A204.1 (cell line): Measurements from ENCODE around the gene CEP70.
A peak's percentile ranks its signal among the peaks of the same experiment; 100 is the strongest.
"Not testable (repeated sequence)": the region's sequence is repeated elsewhere in the genome, so short reads cannot be mapped to it uniquely, and the experiment has no call there.

ENCODE experiments used
- FAIRE-seq: peaks from 2 replicates; lab custom pipeline; 2012; peaks lifted over from hg19 to GRCh38; lab: Jason Lieb, UNC

CEP70 gene

GRCh38 chr3:138507524-138507923 lies 86.5 kb downstream of the CEP70 start:
- FAIRE-seq, result no peak

DNA sequence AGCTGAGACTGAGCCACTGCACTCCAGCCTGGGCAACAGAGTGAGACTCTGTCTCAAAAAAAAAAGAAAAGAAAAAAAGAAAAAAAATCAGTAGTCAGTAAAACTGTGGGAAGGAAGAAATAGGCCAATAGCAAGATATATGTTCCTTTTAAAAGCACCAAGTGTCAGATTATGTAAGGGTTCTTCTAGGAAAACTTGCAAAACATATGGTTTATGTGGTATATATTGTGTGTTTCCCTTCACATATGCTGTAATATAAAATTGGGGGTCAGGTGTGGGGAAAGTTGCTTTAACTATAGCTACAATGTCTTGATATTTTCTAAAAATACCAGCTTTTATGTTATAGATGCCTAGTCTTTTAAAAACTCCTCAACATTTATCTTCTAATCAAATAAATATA lies 95.1 kb downstream of the CEP70 start:
- FAIRE-seq, result no peak

GRCh38 chr3:138497851-138498250 lies 96.2 kb downstream of the CEP70 start:
- FAIRE-seq, result no peak

DNA sequence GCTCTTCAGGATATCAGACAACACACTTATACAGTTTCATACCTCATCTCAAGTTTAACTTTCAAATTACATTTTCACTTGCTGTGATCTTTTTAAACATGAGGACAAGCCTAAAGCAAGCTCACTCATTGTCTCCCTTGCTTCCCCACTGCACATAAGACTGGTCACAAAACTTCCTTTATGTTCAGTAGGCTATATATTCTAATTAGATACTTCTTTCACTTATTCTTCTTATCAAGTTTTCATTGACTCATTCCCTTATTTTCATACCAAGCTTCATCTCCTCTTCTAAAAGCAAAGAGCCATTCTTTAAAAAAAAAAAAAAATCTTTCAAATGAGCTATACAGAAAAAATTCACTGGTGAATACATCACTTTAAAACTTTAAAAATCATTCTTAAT lies 97.0 kb downstream of the CEP70 start:
- peak; percentile 57 for FAIRE-seq

- FAIRE-seq, result no peak
These were observed 97.6 kb downstream of the CEP70 start for GRCh38 chr3:138496436-138496835.

- FAIRE-seq, result not testable (repeated sequence)
These were observed 98.4 kb downstream of the CEP70 start for GRCh38 chr3:138495638-138496037.

GRCh38 chr3:138494607-138494929 lies 99.5 kb downstream of the CEP70 start:
- FAIRE-seq, result no peak

GRCh38 chr3:138493804-138494606 lies 100.1 kb downstream of the CEP70 start:
- no peak for FAIRE-seq

GRCh38 chr3:138492980-138493675 lies 100.9 kb downstream of the CEP70 start:
- FAIRE-seq, result no peak

- no peak for FAIRE-seq
These were observed 102.1 kb downstream of the CEP70 start for GRCh38 chr3:138491971-138492370.

GRCh38 chr3:138486580-138486979 lies 107.5 kb downstream of the CEP70 start:
- not testable (repeated sequence) for FAIRE-seq

DNA sequence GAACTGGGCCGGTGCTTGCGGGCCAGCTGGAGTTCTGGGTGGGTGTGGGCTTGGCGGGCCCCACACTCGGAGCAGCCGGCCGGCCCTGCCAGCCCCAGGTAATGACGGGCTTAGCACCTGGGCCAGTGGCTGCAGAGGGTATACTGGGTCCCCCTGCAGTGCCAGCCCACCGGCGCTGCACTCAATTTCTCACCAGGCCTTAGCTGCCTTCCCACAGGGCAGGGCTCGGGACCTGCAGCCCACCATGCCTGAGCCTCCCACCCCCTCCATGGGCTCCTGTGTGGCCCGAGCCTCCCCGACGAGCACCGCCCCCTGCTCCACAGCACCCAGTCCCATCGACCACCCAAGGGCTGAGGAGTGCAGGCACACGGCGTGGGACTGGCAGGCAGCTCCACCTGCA lies 109.4 kb downstream of the CEP70 start:
- FAIRE-seq, result not testable (repeated sequence)

DNA sequence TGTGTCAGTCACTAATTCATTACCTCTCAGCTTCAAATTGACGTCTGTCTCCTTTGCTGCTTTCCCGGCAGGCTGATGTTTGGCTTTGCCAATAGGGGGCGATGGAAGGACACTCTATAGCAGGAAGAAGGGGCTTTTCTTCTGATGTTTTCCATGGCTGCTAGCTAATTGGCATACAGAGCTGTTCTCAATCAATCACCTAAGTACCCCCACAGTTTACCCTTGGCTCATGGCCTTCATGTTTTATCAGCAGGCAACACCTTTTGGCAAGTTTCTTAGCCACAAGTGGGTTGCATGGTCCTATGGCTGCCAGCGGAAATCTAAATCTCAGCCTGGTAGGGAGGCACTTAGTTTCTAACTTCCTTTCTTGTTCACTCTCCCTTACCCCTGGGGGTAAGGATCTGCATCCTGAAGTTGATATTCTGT lies 114.6 kb downstream of the CEP70 start:
- no peak for FAIRE-seq

GRCh38 chr3:138477801-138478200 lies 116.3 kb downstream of the CEP70 start:
- FAIRE-seq, result no peak

GRCh38 chr3:138477120-138477519 lies 116.9 kb downstream of the CEP70 start:
- FAIRE-seq, result no peak

GRCh38 chr3:138476526-138476925 lies 117.5 kb downstream of the CEP70 start:
- FAIRE-seq, result no peak

DNA sequence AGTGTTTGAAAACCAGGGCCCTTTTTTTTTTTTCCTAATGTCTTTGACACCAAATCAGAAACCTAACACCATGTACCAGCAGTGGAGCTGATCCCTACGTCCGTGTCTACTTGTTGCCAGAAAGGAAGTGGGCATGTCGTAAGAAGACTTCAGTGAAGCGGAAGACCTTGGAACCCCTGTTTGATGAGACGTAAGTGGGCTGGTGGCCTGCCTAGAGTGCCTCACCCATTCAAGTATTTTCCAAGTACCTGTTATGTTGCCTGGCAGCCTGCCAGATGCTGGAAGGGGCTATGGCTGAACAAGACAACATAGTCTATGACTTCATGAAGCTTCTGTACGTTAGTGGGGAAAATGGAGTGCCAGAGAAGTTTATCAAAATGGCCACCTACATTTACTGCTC lies 119.9 kb downstream of the CEP70 start:
- FAIRE-seq, result no peak

DNA sequence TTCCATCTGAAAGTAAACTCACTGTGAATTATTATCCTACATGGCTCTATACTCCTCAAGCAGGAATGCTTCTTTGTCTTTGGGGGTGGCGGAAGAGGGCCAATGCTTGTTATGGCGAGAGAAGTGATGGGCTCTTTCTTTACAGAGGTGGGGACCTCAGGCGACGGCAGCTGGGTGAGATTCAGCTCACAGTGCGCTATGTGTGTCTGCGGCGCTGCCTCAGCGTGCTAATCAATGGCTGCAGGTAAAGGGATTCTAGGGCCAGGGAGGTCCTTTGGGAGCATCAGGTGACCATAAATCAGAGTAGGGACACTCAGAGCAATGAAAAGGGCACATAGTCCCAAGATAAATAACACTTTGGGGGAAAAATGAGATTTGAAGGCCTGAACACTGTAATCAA lies 120.7 kb downstream of the CEP70 start:
- FAIRE-seq, result no peak

DNA sequence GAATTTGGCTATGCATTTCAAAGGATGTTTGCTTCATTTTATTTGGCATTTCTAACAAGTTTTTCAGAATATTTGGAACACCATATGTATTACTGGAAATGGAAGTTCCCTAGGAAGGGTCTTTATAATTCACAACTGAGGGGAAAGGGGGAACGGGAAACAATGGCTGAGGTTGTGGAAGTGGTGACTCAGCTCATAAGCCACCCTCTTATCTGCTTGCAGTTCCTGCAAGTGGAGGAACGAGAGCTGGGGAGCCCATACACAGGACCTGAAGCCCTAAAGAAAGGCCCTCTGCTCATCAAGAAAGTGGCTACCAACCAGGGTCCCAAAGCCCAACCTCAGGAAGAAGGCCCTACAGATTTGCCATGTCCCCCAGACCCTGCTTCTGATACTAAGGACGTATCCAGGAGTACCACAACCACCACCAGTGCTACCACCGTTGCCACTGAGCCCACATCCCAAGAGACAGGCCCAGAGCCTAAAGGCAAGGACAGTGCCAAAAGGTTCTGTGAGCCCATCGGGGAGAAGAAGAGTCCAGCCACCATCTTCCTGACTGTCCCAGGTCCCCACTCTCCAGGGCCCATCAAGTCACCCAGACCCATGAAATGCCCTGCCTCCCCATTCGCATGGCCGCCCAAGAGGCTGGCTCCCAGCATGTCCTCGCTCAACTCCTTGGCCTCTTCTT lies 121.8 kb downstream of the CEP70 start:
- FAIRE-seq, result no peak

DNA sequence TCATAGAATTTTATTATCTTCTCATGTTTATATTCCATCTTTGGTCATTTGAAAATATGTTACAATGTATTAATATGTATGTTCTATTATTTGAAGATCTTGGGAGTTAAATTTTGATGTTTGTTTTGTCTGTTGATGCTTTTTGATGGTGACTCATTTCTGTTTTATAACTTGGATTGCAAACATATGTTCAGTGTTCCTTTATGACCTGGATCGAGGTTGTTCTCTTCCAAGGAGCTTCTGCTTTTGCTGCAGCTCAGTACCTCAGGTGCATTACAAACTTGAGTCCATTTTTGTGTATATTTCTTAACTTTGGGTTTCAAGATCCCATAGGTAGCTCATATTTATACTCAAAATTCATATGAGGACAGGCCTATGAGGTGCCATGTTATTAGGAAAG lies 122.6 kb downstream of the CEP70 start:
- FAIRE-seq, result no peak

DNA sequence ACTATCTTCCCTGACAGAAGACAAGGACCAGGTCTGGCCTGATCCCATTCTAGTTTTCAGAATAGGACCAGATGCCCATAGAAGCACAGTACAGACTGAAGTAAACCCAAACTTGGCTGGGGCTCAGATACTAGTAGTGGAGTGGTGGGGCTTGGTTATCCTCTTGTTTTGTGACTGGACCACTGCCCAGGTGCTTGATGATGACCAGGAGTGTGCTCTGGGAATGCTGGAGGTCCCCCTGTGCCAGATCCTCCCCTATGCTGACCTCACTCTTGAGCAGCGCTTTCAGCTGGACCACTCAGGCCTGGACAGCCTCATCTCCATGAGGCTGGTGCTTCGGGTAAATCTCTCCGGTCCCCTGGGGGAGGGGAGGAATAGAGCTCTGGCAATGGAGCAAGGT lies 123.4 kb downstream of the CEP70 start:
- FAIRE-seq, result no peak

- no peak for FAIRE-seq
These were observed 124.2 kb downstream of the CEP70 start for GRCh38 chr3:138469874-138470273.

DNA sequence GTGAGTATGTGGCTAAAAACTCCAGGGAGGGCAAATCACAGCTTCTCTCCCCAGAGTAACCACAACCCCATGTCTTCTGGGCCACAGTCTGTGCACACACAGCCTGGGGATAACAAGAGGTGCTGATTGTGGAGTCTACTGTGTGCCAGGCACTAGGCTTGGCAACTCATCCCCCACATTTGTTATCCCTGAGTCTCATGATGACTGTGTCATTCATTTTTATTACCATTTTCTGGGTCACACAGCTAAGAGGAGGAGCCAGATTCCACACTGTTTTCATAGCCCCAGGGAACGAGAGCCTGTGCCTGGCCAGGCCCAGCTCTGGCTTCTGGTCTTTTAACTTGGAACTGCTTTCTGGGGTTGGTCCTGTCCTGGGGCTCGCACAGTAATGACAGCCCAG lies 125.2 kb downstream of the CEP70 start:
- FAIRE-seq, result no peak
